Stimulated activated CD8-positive, alpha-beta memory T cell treated with anti-CD3 and anti-CD28 coated beads, Interleukin-4, amount 100 ng/mL, for 48 hours (primary cell): ENCODE results near the gene TNXB.
"Not testable (repeated sequence)": the region's sequence is repeated elsewhere in the genome, so short reads cannot be mapped to it uniquely, and the experiment has no call there.

ENCODE experiments used
- DNase-seq: peaks from one replicate; pipeline ENCODE4 v3.0.0-alpha.2; 2020

The TNXB gene, protein sequence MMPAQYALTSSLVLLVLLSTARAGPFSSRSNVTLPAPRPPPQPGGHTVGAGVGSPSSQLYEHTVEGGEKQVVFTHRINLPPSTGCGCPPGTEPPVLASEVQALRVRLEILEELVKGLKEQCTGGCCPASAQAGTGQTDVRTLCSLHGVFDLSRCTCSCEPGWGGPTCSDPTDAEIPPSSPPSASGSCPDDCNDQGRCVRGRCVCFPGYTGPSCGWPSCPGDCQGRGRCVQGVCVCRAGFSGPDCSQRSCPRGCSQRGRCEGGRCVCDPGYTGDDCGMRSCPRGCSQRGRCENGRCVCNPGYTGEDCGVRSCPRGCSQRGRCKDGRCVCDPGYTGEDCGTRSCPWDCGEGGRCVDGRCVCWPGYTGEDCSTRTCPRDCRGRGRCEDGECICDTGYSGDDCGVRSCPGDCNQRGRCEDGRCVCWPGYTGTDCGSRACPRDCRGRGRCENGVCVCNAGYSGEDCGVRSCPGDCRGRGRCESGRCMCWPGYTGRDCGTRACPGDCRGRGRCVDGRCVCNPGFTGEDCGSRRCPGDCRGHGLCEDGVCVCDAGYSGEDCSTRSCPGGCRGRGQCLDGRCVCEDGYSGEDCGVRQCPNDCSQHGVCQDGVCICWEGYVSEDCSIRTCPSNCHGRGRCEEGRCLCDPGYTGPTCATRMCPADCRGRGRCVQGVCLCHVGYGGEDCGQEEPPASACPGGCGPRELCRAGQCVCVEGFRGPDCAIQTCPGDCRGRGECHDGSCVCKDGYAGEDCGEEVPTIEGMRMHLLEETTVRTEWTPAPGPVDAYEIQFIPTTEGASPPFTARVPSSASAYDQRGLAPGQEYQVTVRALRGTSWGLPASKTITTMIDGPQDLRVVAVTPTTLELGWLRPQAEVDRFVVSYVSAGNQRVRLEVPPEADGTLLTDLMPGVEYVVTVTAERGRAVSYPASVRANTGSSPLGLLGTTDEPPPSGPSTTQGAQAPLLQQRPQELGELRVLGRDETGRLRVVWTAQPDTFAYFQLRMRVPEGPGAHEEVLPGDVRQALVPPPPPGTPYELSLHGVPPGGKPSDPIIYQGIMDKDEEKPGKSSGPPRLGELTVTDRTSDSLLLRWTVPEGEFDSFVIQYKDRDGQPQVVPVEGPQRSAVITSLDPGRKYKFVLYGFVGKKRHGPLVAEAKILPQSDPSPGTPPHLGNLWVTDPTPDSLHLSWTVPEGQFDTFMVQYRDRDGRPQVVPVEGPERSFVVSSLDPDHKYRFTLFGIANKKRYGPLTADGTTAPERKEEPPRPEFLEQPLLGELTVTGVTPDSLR (N-terminal part only)

DNA sequence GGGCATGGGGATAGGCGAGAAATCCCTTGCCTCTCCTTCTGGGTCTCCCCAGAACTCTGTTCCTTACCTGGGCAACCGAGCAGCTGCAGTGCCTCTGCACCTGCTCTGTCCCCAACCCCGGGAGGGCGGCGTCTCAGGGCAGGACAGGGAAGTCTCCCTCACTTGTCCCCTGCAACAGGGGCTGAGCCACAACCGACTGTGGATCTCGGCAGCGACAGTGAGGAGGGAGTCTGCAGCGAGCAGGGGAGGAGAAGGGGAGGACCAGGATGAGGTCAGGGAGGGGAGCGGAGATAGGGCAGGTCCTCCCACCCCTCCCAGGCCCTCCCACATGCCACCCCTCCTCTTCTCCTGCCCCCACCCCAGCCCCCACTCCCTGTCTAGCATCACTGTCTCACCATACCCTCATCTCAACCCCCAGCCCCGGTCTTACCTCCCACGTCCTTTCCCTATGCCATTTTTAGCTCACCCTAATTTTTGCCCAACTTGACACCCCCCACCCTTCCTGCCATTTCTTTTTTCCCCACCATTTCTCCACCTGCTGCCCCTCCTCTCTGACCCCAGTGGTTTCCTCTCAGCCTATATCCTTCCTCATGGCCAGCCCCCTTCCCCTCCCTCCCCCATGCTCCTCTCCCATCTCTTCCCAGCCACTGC is at the start of gene TNXB:
Gene TNXB (minus strand): TSS at position 225 of the 651 bp plus-strand sequence. CDS start 11,140 bp downstream, outside the sequence.
- no peak for DNase-seq

DNA sequence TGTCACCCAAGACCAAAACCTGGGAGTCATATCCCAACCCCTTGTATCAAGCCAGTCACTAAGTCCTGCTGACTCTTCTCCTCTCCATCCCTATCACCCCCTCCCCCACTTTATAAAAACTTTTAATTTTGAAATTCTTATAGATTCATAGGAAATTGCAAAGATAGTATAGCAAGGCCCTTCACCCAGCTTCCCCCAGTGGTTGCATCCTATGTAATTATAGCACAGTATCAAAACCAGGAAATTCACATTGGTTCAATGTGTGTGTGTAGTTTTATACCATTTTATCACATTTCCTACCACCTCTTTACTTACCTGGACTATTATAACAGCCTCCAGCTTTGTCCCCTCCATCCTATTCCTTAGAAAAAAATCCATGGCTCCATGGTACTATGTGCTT is 48.9 kb upstream of the TNXB start:
- no peak for DNase-seq

DNA sequence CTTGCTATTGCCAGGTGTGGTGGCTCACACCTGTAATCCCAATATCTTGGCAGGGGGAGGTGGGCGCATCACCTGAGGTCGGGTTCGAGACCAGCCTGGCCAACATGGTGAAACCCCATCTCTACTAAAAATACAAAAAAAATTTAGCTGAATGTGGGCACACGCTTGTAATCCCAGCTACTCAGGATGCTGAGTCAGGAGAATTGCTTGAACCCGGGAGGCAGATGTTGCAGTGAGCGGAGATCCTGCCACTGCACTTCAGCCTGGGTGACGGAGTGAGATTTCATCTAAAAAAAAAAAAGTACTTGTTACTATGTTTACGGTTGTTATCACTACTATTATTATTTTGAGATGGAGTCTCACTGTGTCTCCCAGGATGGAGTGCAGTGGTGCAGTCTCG is 47.8 kb upstream of the TNXB start:
- no peak for DNase-seq

DNA sequence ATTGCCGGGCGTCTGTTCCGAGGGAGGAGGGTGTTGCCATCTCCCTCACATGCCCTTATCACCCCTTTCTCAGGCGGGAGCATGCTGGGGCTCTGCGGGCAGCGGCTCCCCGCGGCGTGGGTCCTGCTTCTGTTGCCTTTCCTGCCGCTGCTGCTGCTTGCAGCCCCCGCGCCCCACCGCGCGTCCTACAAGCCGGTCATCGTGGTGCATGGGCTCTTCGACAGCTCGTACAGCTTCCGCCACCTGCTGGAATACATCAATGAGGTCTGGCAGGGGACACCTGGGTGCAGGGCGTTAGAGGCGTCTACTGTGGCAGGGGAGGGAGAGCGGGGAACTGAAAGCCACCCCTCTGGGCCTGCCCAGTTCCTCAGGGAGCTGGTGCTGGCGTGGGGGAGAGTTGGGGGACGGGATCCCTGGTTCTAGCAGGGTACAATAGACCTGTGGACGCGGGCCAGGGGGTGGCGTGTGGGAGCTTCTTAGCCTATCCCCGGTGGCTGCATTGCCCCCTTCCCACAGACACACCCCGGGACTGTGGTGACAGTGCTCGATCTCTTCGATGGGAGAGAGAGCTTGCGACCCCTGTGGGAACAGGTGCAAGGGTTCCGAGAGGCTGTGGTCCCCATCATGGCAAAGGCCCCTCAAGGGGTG is 45.5 kb upstream of the TNXB start:
- peak; percentile 68 for DNase-seq

DNA sequence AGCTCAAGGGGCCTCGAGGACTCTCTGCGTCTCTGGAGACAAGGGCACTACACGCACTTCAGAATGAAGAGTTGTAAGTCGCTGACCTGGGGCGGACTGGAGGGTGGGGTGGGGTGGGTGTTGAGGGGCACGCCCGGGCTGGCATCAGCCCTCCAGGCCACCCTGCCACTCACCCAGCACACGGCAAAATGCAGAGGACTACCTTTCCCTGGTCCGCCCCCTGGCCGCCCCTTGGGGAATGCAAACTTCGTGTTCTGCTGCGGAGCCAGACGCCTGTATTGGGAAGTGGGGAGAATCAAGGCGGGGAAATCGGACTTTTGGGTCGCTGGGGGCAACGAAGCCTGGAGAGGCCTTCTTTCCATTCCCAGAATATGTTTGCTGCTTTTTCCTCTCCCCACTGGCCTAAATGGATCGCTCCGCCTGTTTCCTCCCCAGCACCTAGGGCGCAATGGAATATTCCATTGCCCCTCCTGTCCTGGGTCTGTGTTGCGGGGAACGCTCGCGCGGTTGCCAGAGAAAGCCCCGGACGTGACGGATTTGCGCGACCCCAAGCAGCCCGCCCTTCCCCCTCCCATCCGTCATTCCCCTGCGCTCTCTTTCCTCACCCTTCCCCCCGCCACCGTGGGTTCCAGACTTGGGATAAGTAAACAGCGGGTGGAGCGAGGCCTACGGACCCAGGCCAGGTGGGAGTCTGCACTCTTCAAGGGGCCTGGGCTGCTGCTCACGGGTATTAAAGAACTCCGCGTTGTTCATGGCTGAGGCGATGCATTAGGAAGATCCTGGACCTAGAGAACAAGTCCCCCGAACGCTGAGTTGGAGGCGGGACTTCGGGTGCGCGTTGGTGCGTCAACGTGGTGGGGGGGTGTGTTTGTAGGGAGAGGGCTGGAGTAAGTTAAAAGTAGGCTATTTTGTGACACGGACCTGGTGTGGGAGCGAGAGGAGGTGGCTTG is 44.7 kb upstream of the TNXB start, which contains the start of gene PPT2:
Gene PPT2 (plus strand): TSS at position 578 of the 950 bp plus-strand sequence. CDS start 454 bp downstream, outside the sequence.
- peak; percentile 90 for DNase-seq

DNA sequence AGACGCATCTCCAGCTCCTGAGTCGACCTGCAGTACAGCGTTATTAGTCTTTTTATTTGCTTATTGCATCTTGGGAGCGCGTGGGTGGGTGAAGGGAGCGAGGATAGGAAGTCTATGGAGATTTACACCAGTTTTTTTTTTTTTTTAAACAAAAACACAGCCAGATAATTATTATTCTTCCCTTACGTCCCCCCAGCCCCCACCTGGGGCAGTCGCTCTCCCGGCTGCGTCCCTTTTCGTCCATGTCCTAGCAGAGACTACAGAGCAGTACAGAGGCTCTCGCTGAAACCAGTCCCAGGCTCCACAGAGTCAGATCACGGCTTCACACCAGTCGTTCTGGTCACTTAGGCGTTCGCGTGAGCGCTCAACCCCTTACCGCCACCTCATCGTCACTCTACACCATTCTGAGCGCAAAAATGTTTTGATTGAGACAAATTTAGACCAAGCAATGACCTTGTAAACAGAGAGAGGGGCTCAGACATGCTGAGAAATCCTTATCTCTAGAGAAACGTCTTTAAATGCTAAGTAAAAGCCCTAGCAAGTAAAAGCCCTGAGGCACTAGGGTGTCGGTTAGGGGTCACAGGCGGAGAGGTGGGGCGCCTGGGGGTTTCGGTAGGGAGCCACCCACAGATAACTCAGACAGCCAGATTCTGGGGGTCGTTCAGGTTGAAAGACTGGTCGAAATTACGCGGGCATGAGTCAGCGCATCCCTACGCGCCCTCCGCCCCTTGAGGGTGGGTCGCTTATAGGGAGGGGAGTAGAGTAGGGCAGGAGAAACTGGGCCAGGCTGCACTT is 43.8 kb upstream of the TNXB start:
- no peak for DNase-seq

DNA sequence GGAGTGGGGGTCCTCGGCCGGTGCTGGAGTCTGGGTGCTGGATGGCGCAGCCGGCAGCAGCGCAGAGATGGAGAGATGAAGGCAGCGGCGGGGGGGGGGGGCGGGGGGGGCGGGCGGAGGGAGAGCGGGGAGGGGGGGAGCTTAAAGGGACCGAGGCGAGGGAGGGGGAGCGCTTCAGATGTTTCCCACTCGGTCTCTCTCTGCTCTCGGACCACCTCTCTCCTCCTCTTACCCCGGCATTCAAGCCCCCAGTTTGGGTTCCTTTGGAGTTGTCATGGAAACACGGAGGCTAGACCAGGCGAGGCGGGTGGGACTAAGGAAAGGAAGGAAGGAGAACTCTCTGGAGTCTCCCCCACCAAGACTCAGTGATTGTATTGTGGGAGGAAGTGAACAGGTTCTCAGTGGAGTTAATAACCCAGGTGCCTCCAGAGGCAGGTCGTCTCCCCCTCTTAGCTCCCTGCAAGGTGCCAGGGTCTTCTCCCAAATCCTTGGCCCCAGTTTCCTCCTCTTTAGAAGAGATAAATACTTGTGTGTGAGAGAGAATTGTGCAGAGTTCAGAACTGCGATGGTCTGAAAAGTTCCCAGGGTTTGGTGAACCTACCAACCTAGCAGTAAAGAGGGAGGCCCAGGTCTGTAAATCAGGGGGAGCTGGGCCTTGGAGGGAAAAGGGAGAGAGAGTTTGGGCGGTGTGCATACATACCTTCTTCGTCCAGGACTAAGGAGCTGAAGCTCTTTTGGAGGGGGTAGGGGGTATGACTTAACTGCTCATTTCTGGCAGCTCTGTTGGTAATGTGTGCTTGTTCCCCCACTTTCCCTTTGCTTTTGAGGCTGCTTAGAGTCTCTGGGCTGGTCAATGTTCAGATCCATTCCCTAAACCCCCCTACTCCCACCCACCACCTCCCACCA is 43.0 kb upstream of the TNXB start, which contains the start of gene PRRT1:
Gene PRRT1 (minus strand): TSS at position 77 of the 906 bp plus-strand sequence. CDS start 112 bp downstream, outside the sequence.
- DNase-seq, result no peak

DNA sequence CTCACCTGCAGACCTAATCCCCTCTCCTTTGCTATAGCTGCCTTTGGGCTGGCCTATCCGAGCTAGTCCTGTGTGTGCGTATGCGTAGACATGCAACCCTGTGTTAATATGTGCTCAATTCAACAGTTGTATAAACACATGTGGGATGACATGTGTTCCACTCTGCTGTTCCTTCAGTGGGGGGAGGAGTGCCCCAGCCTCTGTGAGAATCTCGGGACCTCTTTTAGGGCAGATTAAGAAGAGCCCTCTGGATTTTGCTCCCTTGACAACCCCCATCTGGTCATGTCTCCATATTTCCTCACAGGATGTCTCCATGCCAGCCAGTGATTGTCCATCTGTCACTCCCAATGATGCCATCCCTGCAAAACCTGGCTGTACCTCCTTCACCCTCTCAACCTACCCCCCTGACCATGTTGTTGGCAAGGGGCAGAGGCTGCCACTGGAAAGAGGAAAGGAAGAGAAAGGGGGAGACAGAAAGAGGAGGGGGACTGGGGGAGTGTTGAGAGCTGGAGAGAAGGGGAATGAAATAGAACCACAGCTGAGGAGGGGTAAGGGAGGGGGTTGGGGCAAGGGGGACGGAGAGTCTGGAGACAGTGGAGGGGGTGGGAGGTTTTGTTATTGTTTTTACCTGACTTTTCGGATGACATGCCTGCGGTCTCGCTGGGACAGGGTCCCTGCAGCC is 42.2 kb upstream of the TNXB start:
- DNase-seq, result no peak

DNA sequence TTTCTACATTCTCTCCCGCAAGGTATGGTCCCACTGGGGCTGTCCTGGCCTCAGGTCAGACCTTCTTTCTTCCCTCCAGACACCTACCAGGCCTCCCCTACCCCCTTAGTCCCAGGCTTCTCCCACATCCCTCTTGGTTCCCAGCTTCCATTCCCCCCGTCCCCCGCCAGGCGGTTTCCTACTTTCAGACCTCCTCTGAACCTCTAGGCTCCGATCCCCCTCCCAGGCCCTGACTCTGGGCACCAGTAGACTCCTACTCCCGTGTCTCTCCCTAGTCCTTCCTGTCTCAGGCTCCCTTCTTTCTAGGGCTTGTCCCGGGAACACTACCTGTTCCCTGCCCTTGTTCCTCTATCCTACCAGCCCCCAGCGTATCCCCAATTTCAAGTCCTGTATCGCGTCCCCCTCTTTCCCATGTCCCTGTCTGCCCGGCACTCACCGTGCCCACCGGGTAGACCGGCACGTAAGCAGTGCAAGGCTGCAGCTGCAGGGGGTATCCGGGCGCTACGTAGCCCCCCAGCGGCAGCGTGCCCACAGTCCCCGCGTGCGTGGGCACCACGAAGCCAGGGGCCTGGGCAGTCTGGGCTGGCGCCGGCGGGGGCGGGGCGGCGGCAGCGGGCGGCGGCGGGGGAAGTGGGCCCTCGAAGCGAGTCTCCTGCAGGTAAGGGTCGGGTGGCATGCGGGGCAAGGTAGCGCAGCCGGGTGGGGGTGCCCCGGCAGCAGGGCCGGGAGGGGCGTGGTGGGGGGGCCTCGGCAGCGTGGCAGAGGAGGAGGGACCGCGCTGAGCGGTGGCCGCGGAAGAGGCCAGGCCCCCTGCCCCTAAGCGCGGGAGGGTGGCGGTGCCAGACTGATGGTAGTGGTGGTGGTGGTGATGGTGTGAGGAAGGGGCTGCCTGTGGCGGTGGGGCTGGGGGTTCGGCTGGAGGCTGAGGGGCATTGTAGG is 41.1 kb upstream of the TNXB start:
- no peak for DNase-seq

DNA sequence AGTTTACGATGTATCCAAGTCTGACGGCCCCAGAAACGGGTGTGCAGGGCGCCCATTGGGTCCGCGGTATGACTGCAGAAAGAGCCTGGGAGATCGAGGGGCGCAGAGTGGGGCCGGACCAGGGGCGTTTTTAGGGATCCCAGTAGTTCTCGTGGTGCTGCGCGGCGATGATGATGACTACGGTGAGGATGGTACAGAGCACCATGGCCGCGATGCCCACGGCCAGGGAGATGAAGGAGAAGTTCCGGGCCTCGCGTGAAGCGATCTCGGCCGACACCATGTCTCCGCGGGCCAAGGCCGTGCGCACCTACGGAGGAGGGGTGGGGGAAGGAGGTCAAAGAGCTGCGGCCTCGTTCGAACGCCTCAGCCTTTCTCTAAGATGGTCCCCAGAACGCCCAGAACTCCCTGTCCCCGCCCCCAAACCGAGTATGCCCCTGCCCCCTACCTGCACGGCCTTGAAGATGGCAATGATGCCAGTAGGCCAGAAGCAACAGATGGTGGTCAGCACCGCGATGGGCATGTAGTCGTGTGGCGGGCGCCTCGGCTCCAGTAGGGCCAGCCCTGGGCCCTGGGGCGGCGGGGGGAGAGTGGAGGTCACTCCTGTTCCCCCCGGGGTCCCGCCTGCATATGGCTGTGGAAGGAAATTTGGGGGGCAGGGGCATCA is 40.1 kb upstream of the TNXB start:
- no peak for DNase-seq

DNA sequence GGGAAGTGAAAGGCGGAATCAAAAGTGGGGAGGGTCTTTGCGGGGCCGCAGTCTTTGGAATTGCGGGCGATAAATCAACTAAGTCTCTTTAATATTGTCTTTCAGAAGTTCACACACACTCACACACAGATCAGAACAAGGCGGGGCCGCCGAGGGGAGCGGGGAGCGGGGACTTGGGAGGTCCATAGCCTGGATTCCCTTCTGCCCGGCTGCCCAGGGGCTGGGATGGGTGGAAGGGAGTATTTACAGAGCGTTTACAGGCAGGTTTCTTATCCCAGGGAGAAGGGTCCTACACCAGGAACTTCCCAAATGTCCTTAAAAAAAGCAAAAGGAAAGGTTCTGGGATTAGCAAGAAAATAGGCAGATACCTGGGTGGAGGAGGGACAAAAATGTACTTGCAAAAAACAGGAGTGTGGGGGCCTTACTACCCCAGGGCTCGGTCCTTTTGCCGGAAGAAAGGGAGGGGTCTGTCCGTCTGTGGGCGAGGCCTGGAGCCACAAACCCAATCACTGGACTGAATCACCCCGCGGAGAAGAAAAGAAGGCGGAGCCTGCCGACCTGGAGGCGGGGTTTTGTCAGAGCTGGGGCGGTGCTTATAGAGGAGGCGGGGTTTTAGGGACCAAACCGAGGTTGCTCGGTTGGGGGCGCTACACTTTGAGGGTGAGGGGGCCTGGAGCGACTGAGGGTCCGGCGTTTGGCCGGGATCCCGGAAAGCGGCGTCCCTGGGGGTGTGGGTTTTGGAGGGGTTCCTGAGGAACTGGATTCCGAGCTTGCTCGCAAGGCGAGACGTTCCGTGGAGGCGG is 39.4 kb upstream of the TNXB start:
- peak; percentile 86 for DNase-seq

DNA sequence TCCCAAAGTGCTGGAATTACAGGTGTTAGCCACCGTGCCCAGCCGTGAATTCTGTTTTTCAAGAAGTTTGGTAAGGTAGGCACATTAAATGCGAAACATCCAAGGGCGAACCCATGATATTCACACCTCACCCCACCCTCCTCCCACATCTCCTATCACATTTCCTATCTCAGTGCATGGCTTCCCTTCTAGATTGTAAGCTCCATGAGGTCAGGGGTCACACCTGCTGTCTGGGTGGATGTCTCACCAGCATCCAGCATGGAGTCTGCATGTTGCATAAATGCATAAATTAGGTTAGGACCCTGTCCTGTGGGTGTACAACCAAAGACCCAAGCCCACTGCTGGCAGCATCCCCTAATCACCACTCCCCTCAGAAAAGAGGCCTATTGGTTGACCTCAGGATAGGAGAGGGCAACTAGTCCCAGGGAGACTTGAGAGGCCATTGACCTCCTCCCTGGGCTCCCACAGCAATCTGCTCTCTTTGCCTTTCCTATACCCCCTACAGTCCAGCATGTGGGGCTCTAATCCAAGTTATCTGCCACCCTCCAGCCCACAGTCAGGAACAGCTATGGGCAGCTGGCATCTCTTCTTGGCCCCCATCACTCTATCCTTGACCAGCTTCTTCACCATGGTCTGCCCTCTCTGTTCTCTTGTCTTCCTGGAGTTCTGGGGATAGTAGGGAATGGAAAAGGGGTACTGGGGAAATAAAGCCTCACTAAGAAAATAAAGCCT is 38.4 kb upstream of the TNXB start:
- DNase-seq, result no peak

DNA sequence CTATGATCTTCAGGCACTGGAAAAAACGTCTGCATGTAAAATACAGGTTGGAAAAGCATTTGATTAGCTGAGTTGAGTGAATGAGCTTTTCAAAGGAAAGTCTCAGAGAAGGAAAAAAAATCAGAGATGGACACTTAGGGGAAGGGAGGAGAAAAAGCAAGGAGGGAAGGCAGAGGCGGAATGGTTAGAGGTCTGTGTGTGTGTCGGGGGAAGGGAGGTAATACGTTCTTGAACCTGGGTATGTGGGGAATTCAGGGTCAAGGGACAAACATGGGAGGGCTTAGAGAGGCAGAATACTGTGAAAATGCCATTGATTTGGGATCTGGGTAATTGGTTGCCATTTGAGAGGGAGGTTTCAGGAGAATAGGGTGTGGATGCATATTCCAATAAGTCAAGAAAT is 37.5 kb upstream of the TNXB start:
- DNase-seq, result no peak

DNA sequence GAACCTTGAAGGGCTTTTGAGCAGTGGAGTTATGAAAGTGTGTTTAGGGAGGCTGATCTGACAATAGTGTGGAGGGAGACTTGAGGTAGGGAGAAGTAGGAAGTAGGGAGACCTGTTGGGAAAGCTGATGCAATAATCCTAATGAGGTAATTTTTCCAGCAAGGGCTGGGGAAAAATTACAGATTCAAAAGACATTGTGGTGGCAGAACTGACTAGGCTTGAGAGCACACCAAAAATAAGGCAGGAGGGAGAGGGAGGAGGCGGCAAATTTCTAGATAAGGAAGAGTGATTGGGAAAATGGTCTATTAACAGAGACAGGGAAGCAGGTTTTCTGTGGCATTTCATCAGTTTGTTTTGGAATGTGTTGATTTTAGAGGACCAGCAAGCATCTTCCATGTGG is 37.1 kb upstream of the TNXB start:
- DNase-seq, result no peak

DNA sequence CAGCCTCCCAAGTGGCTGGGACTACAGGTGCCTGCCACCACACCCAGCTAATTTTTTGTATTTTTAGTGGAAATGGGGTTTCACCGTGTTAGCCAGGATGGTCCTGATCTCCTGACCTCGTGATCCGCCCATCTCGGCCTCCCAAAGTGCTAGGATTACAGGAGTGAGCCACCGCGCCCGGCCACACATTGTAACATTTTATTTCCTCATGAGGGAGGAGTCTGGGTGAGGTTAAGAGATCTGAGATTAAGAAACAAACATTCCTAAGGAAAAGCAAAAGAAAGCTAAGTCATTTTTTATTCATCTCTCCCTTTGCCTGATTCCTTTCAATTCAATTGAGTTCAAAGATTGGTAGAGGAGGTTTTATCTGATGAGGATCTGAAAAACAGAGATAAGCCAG is 35.1 kb upstream of the TNXB start:
- DNase-seq, result not testable (repeated sequence)
